RWPE1 (cell line): ENCODE results near the gene RAB1B.

Experiments used
- CTCF ChIA-PET: fragments of 350-600 bp; sonication (Branson Sonifier 250); formaldehyde crosslinking; extraction: SDS; loops from one replicate; lab custom pipeline; 2021; lab: Yijun Ruan, JAX
- POLR2A ChIA-PET: fragments of 400-600 bp; formaldehyde crosslinking; extraction: SDS; loops from one replicate; lab custom pipeline; 2020; ENCODE audit warnings: antibody characterized with exemption; ENCODE audit not compliant: low non-redundant PET; lab: Yijun Ruan, JAX
- DNase-seq: peaks from one replicate; pipeline ENCODE4 v3.0.0; 2012; ENCODE audit warnings: low spot score
- H3K27ac ChIP-seq: fragments of 450-650 bp; 2 replicates; pipeline ENCODE4 v1.5.1; 2017
- CTCF ChIP-seq: fragments of 450-650 bp; conservative IDR thresholded peaks from 2 replicates; pipeline ENCODE4 v1.5.1; 2017; ENCODE audit warnings: low read depth, mild to moderate bottlenecking

The RAB1B gene

GRCh38 chr11:66292543-66293332 is 24.3 kb downstream of the RAB1B start:
- TF ChIP-seq CTCF = no peak
- POLR2A ChIA-PET = no interaction called here
- CTCF ChIA-PET = no interaction called here
- no peak for DNase-seq
- H3K27ac ChIP-seq = no peak overlapping the region

- TF ChIP-seq CTCF = no peak
- no peak for DNase-seq
- CTCF ChIA-PET = interaction anchor here (2.6 kb wide), 1 partner anchor 11 kb away, joined by 6 read pairs; no protein-coding TSS in a partner anchor
- POLR2A ChIA-PET = no interaction called here
- H3K27ac ChIP-seq = no peak overlapping the region
These were observed 24.9 kb downstream of the RAB1B start for GRCh38 chr11:66293352-66293751.

GRCh38 chr11:66293777-66294625 is 25.6 kb downstream of the RAB1B start:
- ChIA-PET POLR2A (no interaction called here), CTCF (interaction anchor here (0.6 to 2.6 kb wide), 3 partner anchors 11 to 423 kb away, joined by 4 to 6 read pairs (median 5); no protein-coding TSS in a partner anchor)
- no peak for DNase-seq

GRCh38 chr11:66294626-66295620 is 26.5 kb downstream of the RAB1B start:
- no peak for TF ChIP-seq CTCF
- no peak for DNase-seq
- ChIA-PET POLR2A (no interaction called here), CTCF (interaction anchor here (0.6 to 2.6 kb wide), 3 partner anchors 12 to 422 kb away, joined by 4 to 6 read pairs (median 5); no protein-coding TSS in a partner anchor)
- no peak overlapping the region for H3K27ac ChIP-seq

More at GRCh38 chr11:66293777-66294625, 25.6 kb downstream of the RAB1B start:
- TF ChIP-seq CTCF = no peak
- no peak overlapping the region for H3K27ac ChIP-seq

- no peak for TF ChIP-seq CTCF
These were observed 29.2 kb downstream of the RAB1B start for GRCh38 chr11:66297610-66298009.

More at GRCh38 chr11:66297610-66298009, 29.2 kb downstream of the RAB1B start:
- CTCF ChIA-PET = interaction anchor here (0.8 to 1.2 kb wide), 3 partner anchors 14 to 275 kb away, joined by 4 to 5 read pairs (median 5); no protein-coding TSS in a partner anchor
- DNase-seq = no peak
- POLR2A ChIA-PET = interaction anchor here (0.7 kb wide), 1 partner anchor 15 kb away, joined by 4 read pairs; no protein-coding TSS in a partner anchor
- no peak overlapping the region for H3K27ac ChIP-seq
